ENCODE data around the gene SHB.

SHB gene

DNA sequence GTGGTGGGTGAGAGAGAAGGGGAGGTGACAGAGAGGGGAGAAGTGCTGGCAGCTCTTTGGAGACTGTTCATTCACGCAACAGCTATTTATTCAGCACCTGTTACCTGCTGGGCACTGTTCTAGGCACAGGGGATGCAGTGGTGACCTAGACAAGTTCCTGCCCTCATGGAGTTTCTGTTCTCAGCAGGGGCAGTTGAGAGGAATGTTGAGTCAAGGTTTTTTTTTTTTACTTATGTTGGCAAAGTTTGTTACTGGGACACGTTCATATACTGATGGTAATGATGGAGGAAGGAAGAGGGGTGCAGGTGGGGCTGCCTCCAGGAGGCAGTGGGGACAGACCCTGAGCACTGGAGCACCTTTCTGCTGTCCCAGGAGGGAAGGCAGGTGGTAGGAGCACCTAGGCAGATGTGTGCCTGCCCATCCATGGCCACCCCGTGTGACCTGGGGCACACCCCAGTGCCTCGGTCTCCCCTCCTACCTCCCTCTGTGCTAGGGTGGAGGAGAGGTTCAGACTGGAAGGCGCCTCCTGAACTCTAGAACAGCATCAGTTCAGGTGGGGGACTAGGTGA is 115.7 kb downstream of the SHB start:
- DNase-seq (ENCODE audit: low read depth, low spot score) = no peak

- DNase-seq (ENCODE audit: low read depth, low spot score) = no peak
These were observed 116.3 kb downstream of the SHB start for GRCh38 chr9:37952731-37953130.

- no peak for DNase-seq (ENCODE audit: low read depth, low spot score)
These were observed 117.2 kb downstream of the SHB start for GRCh38 chr9:37951671-37952449.

DNA sequence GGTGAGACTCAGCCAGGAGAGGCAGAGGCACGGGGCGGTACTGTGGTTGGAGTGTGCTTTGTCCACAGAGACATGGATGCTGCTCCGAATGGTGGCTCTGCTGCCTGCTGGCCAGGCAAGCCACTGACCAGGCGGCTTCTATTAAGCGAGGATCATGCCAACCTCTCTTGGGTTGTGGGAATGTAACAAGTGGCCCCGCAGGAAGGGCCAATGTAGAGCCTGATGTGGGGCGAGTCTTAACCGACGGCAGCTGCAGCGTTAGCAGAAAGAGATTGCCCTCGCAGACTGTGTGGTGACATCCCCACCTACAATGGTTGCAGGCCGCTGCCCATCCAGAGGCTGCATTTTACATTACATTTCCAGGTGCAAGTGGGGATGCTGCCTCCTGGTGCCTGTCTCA is 118.5 kb downstream of the SHB start:
- DNase-seq (ENCODE audit: low read depth, low spot score) = no peak

GRCh38 chr9:37949576-37949975 is 119.5 kb downstream of the SHB start:
- no peak for DNase-seq (ENCODE audit: low read depth, low spot score)

DNA sequence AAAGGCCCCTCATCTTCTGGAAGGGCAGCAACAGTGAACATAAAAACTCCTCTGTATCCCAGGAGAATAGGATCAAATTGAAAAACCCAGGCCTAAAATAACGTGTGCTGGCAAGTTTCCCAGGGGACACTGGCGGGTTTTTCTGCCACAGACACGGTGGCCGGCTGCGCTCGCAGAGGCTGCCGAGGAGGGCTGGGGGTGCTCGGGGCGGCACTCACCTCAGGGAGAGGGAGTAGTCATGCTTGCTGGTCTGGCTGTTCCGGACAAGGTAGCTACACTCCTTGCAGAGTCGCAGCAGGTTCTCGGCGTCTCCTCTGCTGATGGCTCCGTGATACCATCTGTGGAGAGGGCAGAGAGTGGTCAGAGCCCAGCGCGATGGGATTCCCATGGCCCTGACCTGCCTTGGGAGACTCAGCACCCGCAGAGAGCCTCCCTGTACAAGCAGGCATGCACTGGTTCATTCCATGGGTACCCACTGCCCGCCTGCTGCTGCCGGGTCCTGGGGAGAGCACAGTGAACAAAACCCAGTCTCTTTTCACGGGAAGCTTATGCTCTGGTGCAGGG is 120.5 kb downstream of the SHB start:
- no peak for DNase-seq (ENCODE audit: low read depth, low spot score)

DNA sequence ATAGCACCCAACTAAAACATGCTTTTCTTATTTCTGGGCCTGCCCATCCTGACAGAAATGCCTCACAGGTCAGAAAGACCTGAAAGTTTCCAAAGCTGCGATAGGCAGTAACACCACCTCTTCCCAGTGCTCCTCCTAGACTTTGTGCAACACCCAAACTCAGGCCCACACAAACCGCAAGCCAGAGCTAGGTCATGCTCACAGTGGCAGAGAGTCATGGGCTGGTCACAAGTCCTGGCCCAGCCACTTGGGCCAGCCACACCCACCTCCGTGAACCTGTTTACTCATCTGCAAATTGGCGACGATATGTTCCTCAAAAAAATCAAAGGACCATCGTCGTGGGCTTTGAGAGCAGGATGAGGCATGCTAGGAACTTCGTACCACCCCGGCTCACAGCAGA is 121.0 kb downstream of the SHB start:
- no peak for DNase-seq (ENCODE audit: low read depth, low spot score)

GRCh38 chr9:37947471-37947870 is 121.6 kb downstream of the SHB start:
- DNase-seq (ENCODE audit: low read depth, low spot score) = no peak

- DNase-seq (ENCODE audit: low read depth, low spot score) = no peak
These were observed 122.1 kb downstream of the SHB start for GRCh38 chr9:37946971-37947370.

- no peak for DNase-seq (ENCODE audit: low read depth, low spot score)
These were observed 123.0 kb downstream of the SHB start for GRCh38 chr9:37946041-37946440.

- no peak for DNase-seq (ENCODE audit: low read depth, low spot score)
These were observed 124.2 kb downstream of the SHB start for GRCh38 chr9:37944671-37945481.

DNA sequence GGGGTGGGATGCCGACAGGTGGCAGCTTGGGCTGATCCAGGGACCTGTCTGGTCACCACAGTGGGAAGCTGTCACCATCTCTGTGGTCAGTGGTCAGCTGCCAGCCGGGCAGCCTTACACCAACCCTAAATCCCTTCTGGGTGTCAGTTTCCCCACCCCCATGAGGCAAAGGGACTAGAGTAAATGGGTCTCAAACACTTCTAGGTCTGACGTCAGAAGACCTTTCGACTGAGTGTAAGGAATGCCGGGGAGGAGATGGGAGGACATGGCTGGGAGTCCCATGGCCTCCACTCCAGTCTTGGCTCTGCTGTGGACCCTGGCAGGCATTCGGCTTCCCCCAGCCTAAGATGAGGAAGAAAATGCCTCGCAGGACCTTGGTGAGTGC is 124.8 kb downstream of the SHB start:
- no peak for DNase-seq (ENCODE audit: low read depth, low spot score)

- no peak for DNase-seq (ENCODE audit: low read depth, low spot score)
These were observed 125.4 kb downstream of the SHB start for GRCh38 chr9:37943345-37944265.

DNA sequence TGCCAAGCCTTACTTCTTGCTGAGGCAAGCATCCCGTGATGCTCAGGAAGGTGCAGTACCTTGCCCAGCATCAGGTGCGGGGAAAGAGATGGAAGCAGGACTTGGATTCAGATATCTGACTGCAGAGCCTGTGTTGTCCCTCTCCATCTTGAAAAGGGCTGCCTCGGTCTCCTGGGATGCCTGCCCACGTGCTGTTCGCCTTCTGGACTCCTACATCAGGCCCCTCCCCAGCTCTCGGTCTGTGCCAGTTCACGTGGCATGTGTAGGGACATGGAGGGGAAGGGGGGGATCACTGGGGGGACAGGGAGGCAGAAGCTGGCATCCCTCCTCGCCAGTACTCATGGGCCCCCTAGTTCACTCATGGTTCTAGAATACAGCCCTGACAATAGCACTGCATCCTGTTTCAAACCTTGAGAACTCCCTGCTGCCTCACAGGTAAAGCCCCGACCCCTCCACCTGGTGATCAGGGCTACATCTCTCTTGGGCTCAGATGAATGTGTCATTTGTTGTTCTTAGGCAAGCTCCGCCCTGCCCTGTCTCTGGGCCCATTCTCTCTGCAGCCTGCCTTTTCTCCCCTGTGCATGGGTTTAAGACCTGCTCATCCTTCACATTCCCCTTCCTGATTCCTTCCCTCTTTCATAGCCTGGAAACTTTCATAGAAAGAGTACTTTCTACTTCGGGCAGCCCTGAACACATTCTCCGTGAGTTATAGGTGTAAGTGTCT is 126.2 kb downstream of the SHB start:
- DNase-seq (ENCODE audit: low read depth, low spot score) = no peak

DNA sequence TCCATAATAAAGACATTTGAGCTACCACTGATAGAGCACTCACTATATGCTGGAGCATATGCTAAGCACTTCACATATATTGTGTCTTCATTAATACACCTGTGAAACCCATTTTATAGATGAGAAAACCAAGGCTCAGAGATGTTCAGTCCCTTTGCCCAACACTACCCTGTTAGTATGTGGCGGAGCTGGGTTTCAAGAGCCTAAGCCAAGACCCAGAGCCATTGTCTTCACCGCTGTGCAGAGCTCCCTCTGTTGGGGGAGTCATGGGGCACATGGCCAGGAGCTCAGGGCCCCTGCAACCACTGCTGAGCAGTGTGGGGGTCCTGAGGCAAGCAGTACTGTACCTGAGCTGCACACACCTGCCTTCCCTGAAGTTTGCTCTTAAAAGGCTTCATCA is 127.8 kb downstream of the SHB start:
- no peak for DNase-seq (ENCODE audit: low read depth, low spot score)

DNA sequence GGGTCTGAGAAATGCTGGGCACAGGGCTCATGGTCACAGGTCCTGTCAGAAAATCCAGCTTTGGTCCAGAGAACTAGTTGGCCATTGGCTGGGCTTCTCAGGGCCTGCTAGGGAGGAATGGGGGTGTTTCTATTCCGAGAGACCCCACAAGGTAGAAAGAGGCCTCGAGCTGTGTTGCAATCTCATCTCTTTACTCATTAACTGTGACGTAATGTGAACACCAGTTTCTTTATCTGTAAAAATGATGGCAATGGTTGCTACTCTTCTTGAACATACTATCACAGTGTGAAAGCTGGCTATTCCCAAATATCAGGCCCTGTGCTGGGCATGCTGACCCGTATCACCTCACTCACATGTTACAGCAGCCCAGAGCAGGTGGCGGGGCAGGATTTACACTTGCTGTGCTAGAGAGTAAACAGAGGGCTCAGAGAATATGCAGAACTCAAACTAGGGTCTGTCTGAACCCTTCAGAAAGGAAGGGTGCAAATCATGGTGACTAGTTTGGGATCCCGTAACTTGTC is 129.4 kb downstream of the SHB start:
- DNase-seq (ENCODE audit: low read depth, low spot score) = no peak

DNA sequence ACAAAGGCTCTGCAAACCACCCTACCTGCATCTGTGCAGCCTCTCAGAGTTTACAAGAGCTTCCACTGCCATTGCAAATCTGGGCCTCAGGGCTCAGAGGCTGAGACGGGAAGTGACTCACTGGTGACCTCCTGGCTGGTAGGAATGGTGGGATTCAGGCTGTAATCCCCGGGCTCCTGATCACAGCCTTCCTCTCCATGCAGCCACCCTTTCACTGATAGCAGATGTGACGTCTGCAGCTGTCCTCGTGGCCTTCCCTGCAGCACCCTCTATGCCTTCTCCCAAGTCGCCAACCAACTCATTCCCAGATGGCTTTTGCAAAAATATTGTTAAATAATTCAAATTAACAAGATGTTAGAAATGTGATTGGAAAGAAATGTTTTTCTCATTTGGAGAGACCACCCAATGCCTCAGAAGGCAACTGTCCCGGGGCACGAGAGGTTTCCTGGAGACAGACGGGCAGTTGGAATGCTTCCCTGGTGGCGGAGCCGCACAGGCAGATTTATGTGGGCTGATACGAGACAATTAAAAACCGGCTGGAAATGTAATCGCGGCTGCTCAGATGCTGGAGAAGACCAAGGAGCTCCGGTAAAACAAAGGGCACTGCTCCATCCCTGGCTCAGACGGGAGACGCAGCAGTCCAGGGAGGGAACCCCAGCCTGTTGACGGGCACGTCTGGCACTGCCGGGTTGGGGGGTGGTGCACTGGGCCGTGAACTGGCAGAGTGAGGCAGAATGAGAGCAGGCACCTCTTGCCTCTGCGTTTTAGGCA is 130.7 kb downstream of the SHB start:
- no peak for DNase-seq (ENCODE audit: low read depth, low spot score)

- DNase-seq (ENCODE audit: low read depth, low spot score) = no peak
These were observed 131.7 kb downstream of the SHB start for GRCh38 chr9:37937366-37937765.

DNA sequence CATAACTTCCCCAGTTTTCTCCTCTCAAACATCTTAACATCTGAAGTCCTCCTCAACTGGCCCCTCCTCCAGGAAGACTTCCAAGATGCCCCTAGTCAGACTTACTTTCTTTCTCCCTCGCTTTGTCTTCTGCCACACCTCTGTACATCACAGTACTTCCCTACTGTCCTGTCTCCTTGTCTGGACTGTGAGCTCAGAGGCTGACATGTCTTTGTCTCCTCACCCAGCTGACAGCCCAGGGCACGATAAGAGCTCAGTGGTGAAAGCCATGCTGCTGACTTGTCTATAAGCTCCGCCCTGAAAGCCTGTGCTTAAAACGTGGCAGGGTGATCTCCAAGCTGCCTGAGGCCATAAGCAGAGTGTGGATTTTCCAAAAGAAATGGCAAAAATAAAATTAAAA is 132.1 kb downstream of the SHB start:
- DNase-seq (ENCODE audit: low read depth, low spot score) = no peak

- no peak for DNase-seq (ENCODE audit: low read depth, low spot score)
These were observed 132.7 kb downstream of the SHB start for GRCh38 chr9:37936376-37936775.
